HG03135 (cell line): Measurements from ENCODE around the gene CDK14.

Experiments used
- ATAC-seq: cut with Tn5 transposase; IDR thresholded peaks from one replicate; pipeline ENCODE4 v1.9.1; 2021; ENCODE audit warnings: mild to moderate bottlenecking, moderate library complexity; ENCODE audit not compliant: unreplicated experiment

CDK14 gene

DNA sequence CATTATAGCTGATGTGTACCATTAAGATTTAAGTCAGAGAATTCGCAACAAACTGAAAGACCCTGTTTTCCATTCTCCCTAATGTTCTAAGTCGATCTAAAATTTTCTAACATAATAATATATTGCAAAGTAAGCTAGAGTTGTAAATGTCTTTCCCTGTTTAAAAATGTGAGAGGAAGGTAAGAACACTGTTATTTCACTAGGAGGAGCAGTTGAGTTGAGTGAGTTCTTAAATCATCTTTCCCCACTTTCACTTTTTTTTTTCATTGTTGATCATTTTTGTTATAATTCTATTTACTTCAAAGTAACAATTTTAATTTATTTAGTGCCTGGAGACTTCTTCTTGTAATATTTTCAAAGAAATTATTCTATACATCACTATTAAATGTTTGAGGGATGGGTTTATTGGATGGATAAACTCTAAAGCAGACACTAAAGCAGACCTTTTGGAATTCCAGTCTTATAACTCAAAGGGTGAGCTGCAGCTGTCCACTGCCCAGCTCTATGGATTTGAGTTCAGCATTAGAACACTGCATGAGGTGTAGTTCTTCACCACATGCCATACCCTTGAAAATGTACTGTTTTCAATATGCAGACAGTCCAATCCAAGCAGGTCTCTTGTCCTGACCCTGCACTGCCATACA is 486.9 kb downstream of the CDK14 start:
- peak; percentile 66 for ATAC-seq

DNA sequence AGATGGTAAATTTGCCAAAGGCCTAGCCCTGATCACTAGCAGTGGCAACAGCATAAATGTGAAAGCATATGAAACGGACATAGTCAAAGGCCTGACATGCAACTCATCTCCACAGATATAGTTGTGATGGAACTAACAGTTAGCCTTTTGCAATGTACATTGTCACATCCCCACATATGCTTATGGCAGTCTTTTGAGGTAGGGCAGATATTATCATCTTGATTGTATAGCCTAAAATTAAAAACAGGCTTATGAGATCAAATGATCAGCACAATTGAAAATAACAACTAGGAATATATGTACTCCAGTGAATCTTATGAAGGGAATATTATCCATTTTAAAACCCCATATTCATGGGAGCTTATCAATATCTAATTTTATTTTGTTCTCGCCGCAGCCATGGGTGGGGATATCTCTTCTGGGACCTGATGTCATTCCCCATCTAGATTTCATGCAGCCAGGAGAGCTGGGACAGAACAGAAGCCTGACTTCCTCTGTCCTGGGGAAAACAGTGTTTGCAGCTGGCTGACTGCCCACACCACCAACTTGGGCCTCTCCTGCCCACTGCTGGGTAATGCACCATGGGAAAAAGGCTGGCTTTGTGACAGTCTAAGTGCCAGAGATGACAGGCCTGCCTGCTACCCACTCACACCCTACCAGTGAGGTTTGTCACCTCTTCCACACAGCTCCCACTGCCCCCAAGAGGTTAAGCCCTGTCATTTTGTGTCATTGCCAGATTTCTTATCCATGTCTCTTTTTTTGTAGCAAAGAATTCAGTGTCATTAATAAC is 487.9 kb downstream of the CDK14 start:
- ATAC-seq: no peak

DNA sequence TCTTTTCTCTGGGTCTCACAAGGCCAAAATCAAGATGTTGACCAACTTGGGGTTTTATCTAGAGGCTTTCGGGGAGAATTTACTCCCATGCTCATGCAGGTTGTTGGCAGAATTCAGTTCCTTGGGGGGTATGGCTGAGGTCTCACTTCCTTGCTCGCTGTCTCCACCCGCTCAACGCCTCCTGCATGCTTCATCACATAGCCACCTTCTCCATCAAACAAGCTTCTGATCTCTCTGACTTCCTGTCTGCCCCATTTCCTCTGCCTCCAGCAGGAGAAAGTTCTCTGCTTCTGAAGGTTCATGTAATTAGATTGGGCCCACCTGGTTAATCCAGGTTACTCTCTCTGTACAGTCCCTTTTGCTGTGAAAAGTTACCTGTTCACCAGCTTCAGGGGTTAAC is 489.1 kb downstream of the CDK14 start:
- ATAC-seq: no peak

DNA sequence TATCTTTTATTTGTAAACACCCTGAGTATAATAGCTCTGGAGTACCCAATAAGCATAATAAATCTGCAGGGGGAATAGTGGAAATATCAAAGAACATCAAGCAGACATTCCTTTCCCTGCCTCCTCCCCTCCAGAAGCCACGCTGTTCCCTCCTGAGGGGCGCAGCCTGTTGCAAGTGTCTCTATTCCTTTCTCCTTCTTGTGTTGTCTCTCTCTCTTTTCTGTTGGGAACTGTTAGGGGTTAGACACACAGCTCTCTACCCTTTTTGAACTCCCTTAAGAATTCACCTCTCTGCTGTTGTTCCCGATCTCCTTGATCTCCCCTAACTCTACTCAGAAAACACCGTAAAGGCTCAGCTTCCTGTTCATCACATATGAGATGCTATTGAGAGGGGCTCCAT is 490.1 kb downstream of the CDK14 start:
- ATAC-seq: no peak

- ATAC-seq: no peak
These were observed 492.0 kb downstream of the CDK14 start for GRCh38 chr7:91088156-91088555.

DNA sequence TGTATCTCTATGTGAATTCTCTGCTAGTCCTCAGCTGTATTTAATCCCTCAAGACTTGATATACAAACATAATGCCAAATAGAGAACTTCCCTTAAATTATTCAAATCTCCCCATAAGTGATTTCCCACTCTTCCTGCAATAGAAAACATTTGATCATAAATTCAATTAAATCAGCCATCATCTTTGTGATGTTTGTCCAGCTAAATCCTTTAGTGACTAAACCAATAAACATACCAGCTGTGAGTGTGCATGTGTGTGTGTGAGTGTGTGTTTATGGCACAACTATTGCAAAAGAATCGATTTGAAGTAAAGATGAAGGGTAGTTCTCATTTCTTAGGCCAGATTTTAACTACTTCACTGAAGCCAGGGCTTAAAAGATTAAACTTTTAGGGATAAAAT is 492.6 kb downstream of the CDK14 start:
- ATAC-seq: no peak

DNA sequence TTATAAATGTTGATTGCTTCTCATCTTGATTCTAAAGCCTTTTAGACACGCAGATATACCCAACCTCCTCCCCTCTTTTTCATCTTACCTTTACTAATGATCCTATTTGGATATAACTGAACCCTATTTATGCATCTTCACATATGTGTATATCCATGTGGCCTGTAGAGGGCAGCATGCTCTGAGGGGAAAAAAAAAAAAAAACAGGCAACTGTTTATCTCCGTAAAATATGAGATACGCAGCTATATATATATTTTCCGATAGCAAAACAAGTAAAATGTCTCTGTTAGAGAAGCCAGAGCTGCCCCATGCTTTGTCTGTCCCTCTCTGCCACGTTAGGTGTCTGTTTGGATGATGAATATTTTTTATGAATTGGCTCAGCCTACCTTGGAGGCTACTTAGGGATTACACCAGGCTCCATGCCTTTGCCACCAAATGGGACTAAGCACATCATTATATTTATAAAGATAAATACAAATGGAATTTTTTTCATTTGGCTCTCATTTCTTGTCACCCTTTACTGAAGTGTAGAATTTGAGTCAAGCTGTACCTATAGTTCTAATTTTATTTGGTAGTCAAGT is 493.4 kb downstream of the CDK14 start:
- ATAC-seq: no peak

DNA sequence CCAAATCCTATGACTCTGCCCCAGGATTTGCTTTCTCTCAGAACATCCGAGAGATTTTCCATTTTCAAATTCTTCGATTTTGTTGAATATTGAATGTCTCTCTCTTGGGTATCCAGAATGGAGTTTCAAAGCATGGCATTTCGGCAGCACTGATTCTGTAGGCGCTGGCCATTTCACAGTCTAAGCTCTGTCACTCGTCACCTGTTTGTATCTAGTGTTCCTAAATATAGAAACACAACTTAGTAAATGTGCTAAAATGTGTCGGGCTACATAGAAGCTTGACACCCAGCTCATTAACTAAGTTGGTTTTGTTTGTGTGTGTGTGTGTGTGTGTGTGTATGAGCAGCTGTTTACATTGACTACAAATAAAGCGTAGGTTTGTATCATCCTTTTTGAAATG is 494.6 kb downstream of the CDK14 start:
- no peak for ATAC-seq

DNA sequence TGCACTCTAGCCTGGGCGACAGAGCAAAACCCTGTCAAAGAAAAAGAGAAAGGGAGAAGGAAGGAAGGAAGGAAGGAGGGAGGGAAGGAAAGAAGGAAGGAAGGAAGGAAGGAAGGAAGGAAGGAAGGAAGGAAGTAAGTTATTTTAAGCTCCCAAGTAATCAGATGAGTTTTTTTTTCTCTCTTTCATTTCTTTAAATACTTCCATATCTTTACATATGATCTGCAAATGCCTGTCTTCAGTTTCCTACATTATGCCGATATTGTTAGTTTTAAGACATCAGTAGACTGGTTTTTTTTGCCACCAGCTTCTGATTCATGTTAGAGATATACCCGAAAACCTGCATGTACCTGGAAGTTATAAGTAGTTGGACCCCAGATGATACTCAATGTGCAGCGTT is 495.5 kb downstream of the CDK14 start:
- ATAC-seq: no peak

DNA sequence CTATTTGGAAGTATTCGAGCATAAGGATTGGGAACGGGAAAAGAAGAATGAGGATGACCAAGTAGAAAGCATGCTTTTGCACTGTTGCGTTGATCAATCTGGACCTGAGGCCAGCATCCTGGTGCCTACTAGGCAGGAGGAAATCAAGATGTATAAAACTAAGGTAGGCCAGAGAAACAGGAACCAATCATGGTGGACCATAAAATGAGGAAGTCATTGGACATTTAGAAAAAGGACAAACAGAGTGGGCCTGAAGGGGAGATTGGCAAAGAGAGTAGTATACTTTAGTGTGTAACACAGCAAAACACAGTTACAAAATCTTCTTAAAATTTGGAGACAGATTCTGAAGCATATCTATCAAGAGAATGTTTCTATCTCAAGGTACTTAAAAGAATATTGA is 497.1 kb downstream of the CDK14 start:
- no peak for ATAC-seq

DNA sequence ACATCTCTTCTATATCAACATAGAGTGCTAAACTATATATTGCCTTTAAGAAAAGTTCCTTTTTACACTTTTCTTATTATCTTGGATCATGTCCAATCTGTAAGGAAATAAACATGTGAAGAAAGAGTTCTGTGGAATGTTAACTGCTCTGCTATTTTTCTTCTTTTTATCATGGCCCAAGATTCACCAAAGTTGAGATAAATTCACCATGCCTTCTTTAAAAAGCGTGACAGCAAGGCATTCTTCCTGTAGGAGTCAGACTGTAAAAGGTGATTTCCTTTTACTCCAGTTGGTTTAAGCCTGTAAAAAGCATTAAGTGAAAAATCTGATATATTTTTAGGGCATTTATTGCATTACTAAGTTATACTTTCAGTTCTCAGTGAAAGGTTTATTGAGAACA is 502.4 kb downstream of the CDK14 start:
- no peak for ATAC-seq

DNA sequence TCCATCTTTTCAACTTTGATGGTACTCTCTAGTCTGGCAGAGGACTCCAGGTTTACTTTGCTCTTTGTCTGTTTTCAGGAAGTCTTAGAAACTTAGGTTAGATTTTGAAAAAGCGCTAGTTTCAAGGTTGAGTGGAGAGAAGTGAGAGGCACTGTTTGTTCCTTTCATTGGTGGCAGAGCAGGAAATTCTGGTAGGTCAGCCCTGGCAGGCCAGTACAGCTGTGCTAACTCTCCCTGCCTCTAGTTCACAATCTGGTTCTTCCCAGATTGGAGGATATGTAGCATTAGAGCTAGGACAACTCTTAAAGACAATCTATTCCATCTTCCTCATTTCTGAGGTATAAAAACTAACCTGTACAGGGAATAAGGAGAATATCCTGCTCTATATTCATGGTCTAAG is 507.2 kb downstream of the CDK14 start:
- no peak for ATAC-seq

GRCh38 chr7:91107460-91107859 is 511.3 kb downstream of the CDK14 start:
- no peak for ATAC-seq

- ATAC-seq: no peak
These were observed 513.1 kb downstream of the CDK14 start for GRCh38 chr7:91109200-91109599.

- no peak for ATAC-seq
These were observed 516.8 kb downstream of the CDK14 start for GRCh38 chr7:91112902-91113341.

DNA sequence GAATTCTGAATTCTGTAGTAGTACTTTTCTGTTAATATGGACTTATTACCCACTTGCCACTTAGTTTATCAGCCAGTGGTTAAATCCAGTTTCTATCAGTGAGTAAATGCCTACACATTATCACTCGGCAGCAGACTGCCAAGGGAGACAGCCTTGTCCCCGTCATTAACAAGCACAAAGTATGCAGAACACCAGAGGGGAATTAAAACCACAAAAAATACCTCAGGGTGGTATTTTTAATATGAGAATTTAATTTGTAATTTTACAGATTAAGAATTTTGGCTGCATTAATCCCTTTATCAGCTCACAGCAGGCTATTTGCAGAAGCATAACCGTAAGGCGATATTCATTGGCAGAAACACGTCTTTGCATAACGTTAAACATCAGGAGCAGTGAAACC is 518.1 kb downstream of the CDK14 start:
- no peak for ATAC-seq

DNA sequence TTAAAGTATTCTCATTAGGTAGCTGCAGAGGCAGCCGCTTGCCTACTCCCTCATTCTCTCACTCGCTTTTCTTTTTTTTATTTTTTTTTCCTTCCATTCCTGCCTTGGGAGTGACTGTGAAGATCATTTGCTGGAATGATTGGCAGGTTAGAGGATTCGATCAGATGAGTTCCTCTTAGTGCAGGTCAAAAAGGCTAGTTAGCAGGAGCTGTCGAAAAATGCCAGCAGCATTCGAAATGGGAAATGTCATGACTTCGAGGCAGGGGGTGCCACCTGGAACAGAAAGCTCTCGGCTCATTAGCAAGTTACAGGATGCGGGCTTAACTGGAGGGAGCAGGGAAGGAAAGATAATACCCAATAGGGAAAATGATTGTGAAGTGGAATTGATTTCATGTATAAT is 530.6 kb downstream of the CDK14 start:
- no peak for ATAC-seq

- no peak for ATAC-seq
These were observed 531.2 kb downstream of the CDK14 start for GRCh38 chr7:91127325-91127724.

DNA sequence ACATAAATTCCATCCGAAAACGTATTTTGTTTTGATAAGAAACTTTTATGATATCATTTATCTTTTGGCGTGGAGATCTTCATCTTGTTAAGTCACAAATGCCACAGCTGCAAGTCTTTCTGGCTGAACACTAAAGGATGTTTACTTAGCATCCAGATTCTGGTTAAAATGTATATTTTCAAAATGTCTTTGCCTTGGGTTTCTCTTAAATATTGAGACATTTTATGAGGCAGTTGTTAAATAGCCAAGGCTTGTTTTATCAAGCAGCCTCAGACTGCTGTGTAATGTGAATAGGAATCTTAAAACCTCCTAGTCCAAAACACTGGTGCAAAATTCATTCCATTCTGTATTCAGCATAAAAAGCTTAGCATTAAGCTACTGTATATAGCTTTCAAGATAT is 531.8 kb downstream of the CDK14 start:
- ATAC-seq: no peak

DNA sequence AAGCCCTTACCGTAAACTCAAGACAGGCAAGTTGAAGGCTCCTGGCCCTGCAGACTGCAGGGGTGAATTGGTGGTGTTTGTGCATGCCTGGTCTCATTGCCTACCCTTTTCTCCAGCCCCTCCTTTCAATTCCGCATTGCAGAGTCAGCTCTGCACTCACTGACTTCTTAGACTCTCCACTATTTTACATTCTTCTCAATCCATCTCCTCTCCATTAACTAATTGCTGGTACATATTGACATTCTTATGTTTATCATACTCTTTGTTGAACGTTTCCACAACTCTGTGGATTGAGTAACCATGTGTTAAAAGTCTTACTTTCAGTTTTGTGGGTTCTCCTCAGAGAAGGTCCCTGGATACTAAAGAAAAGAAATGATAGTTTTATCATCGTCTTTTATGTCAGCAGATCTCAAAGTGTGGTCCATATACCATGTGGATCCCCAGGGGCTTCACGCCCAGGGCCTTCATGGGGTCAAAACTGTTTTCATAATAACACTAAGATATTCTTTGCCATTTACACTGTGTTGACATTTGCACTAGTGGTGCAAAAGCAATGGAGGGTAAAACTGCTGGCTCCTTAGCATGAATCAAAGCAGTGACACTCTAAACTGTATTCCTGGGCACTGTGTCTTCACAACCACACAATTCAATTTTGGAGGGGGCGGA is 532.7 kb downstream of the CDK14 start:
- ATAC-seq: no peak

DNA sequence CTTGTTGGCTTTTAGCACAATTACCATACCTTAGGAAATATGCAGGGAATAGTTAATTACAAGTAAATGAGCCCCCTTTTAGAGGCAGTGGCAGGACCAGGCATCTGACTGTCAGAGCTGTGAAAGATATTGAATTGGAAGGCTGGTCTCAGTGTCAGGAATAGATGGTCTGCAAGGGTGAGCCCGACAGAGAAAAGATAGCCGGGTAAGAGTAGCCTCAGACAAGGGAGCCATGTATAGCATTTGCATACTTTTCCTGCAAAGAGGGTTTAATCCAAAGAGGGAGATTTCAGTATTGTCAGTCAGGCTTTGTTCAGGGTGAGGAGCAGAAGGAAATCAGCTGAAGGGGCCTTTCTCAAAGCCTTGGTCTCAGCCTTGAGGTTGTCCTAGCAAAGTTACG is 539.2 kb downstream of the CDK14 start:
- no peak for ATAC-seq
